Loucy (cell line): ENCODE results near the gene SLC44A1.

Experiments
- H2AFZ ChIP-seq: fragments of 200-600 bp; sonication (generic); 2 replicates; pipeline ENCODE4 v1.6.0; 2016; ENCODE audit warnings: antibody characterized with exemption, mild to moderate bottlenecking, low read length, moderate library complexity
- H3F3A ChIP-seq: fragments of 200-600 bp; 2 replicates; pipeline ENCODE4 v1.6.0; 2016; ENCODE audit warnings: antibody characterized with exemption, low read depth, mild to moderate bottlenecking
- H3K27me3 ChIP-seq: fragments of 200-600 bp; sonication (generic); 2 replicates; pipeline ENCODE4 v1.6.1; 2014; ENCODE audit warnings: low read length, mild to moderate bottlenecking; ENCODE audit not compliant: insufficient read depth, poor library complexity, severe bottlenecking
- H3K36me3 ChIP-seq: fragments of 200-600 bp; sonication (generic); 2 replicates; pipeline ENCODE4 v1.6.1; 2016; ENCODE audit warnings: low read length; ENCODE audit not compliant: insufficient read depth
- H3K4me1 ChIP-seq: fragments of 200-600 bp; sonication (generic); 2 replicates; pipeline ENCODE4 v1.5.1; 2014; ENCODE audit warnings: low read length, mild to moderate bottlenecking; ENCODE audit not compliant: insufficient read depth, poor library complexity, severe bottlenecking
- H3K4me2 ChIP-seq: fragments of 200-600 bp; sonication (generic); 2 replicates; pipeline ENCODE4 v1.6.0; 2014; ENCODE audit warnings: antibody characterized with exemption, low read length, low read depth, mild to moderate bottlenecking; ENCODE audit not compliant: poor library complexity, severe bottlenecking
- H3K4me3 ChIP-seq: fragments of 200-600 bp; sonication (generic); 2 replicates; pipeline ENCODE4 v1.5.1; 2014; ENCODE audit warnings: low read length, mild to moderate bottlenecking, mixed read lengths; ENCODE audit not compliant: poor library complexity, severe bottlenecking
- H3K79me2 ChIP-seq: fragments of 200-600 bp; sonication (generic); 2 replicates; pipeline ENCODE4 v1.6.1; 2014; ENCODE audit warnings: low read length; ENCODE audit not compliant: insufficient read depth
- H3K9ac ChIP-seq: fragments of 200-600 bp; sonication (generic); 2 replicates; pipeline ENCODE4 v1.6.0; 2014; ENCODE audit warnings: mild to moderate bottlenecking, low read depth, low read length, moderate library complexity; ENCODE audit not compliant: poor library complexity, severe bottlenecking
- H3K9me2 ChIP-seq: fragments of 200-600 bp; sonication (generic); replicated peaks from 2 replicates; pipeline ENCODE4 v1.6.1; 2016; ENCODE audit warnings: low read depth, low read length, mixed read lengths
- H3K9me3 ChIP-seq: fragments of 200-600 bp; sonication (generic); 2 replicates; pipeline ENCODE4 v1.6.1; 2014; ENCODE audit warnings: mild to moderate bottlenecking, antibody characterized with exemption, low read length, low read depth; ENCODE audit not compliant: insufficient read depth
- H4K20me1 ChIP-seq: fragments of 200-600 bp; sonication (generic); 2 replicates; pipeline ENCODE4 v1.6.0; 2014; ENCODE audit warnings: antibody characterized with exemption, low read length, mild to moderate bottlenecking; ENCODE audit not compliant: insufficient read depth, poor library complexity, severe bottlenecking
- EZH2phosphoT487 ChIP-seq: fragments of 200-600 bp; IDR thresholded peaks from 2 replicates; pipeline ENCODE4 v1.6.1; 2018; ENCODE audit warnings: antibody characterized with exemption, mild to moderate bottlenecking, moderate library complexity, borderline replicate concordance
- TF ChIP-seq, protein P1 (sequence below): fragments of 200-600 bp; sonication (generic); conservative IDR thresholded peaks from 2 replicates; pipeline ENCODE4 v1.5.1; 2014; ENCODE audit warnings: mild to moderate bottlenecking, antibody characterized with exemption, low read length

Gene SLC44A1

GRCh38 chr9:105306351-105307140, 62.1 kb downstream of the SLC44A1 start:
- H3F3A ChIP-seq = peaks cover 17% of the 10 kb centered on the region
- peak overlapping the region; percentile 50 for H3K4me3 ChIP-seq
- no peaks in the 10 kb centered on the region for H3K9me3 ChIP-seq
- H3K36me3 ChIP-seq = peaks cover 27% of the 10 kb centered on the region
- H3K4me1 ChIP-seq = peaks cover 86% of the 10 kb centered on the region
- peaks cover 63% of the 10 kb centered on the region for H3K79me2 ChIP-seq
- H2AFZ ChIP-seq = no peak overlapping the region
- no peaks in the 10 kb centered on the region for H4K20me1 ChIP-seq
- H3K9ac ChIP-seq = peak overlapping the region; percentile 63
- H3K9me2 ChIP-seq = no peaks in the 10 kb centered on the region
- TF ChIP-seq EZH2phosphoT487 = no peak
- TF ChIP-seq, protein P1, sequence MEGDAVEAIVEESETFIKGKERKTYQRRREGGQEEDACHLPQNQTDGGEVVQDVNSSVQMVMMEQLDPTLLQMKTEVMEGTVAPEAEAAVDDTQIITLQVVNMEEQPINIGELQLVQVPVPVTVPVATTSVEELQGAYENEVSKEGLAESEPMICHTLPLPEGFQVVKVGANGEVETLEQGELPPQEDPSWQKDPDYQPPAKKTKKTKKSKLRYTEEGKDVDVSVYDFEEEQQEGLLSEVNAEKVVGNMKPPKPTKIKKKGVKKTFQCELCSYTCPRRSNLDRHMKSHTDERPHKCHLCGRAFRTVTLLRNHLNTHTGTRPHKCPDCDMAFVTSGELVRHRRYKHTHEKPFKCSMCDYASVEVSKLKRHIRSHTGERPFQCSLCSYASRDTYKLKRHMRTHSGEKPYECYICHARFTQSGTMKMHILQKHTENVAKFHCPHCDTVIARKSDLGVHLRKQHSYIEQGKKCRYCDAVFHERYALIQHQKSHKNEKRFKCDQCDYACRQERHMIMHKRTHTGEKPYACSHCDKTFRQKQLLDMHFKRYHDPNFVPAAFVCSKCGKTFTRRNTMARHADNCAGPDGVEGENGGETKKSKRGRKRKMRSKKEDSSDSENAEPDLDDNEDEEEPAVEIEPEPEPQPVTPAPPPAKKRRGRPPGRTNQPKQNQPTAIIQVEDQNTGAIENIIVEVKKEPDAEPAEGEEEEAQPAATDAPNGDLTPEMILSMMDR = no peak
- no peaks in the 10 kb centered on the region for H3K27me3 ChIP-seq
- H3K4me2 ChIP-seq = peak overlapping the region; percentile 85

GRCh38 chr9:105307591-105308130, 63.2 kb downstream of the SLC44A1 start:
- Histone ChIP-seq H3K4me1 (peaks cover 90% of the 10 kb centered on the region), H3K9me3 (no peaks in the 10 kb centered on the region), H3K4me2 (peak overlapping the region; percentile 85), H3K9ac (peak overlapping the region; percentile 63), H3K36me3 (peaks cover 31% of the 10 kb centered on the region), H3F3A (peaks cover 17% of the 10 kb centered on the region), H4K20me1 (no peaks in the 10 kb centered on the region), H3K79me2 (peaks cover 68% of the 10 kb centered on the region), H3K4me3 (peak overlapping the region; percentile 64), H2AFZ (no peak overlapping the region), H3K9me2 (no peaks in the 10 kb centered on the region), H3K27me3 (no peaks in the 10 kb centered on the region)
- TF ChIP-seq, protein P1 = no peak
- TF ChIP-seq EZH2phosphoT487 = no peak

DNA sequence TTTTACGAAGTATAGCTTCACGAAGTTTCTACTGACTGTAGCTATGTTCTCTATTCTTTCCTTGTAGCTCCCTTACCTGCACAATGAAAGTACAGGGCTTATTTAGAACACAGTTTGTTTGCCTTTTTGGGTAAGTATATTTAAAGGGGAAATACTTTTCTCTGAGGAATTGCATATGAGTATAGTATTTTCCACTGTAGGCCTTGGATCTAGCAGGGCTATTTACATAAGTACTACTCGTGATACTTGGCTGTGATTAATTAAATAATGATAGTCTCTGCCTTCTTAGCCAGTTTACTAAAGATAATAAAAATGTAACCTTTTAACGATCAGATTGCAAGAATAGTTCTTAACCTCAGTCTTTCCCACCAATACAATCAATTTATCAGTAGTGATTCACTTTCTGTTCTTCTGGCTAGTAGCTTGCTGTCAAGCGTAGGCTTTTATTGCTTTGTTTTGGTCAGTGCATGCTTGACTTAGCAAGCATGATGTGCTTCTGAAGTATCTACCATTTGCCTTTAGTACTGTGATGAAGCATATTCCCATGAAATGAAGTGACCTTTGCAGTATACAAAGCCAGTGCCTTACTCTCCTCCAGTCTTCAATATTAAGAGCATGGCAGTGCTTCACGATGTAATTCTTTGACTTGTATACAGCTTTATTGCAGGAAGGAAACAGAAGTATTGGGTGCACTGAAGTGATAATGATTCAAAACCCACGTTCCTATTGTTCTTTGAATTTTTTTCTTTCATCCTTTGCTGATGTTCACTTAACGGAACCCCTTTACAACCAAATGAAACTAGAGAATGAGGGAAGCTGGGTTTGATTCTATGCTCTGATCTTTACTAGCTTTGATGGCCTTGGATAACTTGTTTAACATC, 64.2 kb downstream of the SLC44A1 start:
- Histone ChIP-seq H3K9me2 (no peaks in the 10 kb centered on the region), H3K4me3 (peak overlapping the region; percentile 64), H2AFZ (no peak overlapping the region), H3K36me3 (peaks cover 20% of the 10 kb centered on the region), H3F3A (peaks cover 17% of the 10 kb centered on the region), H3K9ac (peak overlapping the region; percentile 63), H4K20me1 (no peaks in the 10 kb centered on the region), H3K27me3 (no peaks in the 10 kb centered on the region), H3K4me1 (peaks cover 89% of the 10 kb centered on the region), H3K9me3 (no peaks in the 10 kb centered on the region), H3K79me2 (peaks cover 65% of the 10 kb centered on the region), H3K4me2 (peak overlapping the region; percentile 85)
- TF ChIP-seq, protein P1 = no peak
- no peak for TF ChIP-seq EZH2phosphoT487
